HFF-Myc (cell line): ENCODE measurements around the gene PRM2.

Source experiments
- DNase-seq: peaks from one replicate; pipeline ENCODE4 v3.0.0-alpha.2; 2011; ENCODE audit warnings: low read depth; ENCODE audit errors: extremely low read depth
- H3K4me3 ChIP-seq: replicated peaks from 2 replicates; pipeline ENCODE4 v1.5.1; 2011; ENCODE audit warnings: low read depth, mild to moderate bottlenecking, control low read depth, low read length
- TF ChIP-seq, protein P1 (sequence below): IDR thresholded peaks from 2 replicates; pipeline ENCODE4 v1.5.1; 2012; ENCODE audit warnings: mild to moderate bottlenecking, low read depth, low read length, control low read depth; ENCODE audit errors: missing control alignments

PRM2 gene

DNA sequence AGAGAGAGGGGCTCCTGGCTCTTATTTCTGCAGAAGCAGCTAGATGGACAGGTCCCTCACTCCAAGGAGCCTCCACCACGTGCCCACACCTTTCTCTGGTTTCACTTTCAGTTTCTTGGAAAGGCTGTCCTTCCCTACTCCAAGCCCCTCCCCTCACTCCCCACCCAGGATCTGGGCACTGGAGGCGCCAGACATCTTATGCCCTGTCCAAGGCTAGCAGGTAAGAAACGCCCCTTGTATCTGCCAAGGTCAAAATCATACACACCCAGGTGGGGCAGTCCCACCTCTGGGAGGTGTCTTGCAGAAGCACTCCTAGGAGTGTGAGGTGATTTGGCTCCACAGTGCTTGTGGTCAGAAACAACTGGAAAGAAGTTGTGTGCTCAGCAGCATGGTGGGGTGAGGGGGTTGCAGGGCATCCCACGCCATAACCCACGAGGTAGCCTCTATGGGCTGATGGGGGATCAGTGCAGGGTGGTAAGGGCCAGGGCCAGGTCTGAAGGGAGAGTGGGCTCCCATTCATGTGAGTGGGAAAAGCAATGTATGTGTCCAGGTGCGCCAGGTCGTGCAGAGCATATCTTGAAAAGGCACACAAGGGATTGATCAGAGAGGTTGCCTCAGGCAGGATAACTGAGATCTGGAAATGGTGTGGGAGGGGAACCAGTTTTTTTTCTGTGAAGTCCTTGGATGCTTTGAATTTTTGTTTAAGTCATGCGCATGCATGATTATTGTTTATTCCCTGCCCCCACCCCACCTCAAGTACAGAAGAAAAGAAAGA, 36.6 kb upstream of the PRM2 start:
- no peak overlapping the region for H3K4me3 ChIP-seq
- TF ChIP-seq, protein P1, sequence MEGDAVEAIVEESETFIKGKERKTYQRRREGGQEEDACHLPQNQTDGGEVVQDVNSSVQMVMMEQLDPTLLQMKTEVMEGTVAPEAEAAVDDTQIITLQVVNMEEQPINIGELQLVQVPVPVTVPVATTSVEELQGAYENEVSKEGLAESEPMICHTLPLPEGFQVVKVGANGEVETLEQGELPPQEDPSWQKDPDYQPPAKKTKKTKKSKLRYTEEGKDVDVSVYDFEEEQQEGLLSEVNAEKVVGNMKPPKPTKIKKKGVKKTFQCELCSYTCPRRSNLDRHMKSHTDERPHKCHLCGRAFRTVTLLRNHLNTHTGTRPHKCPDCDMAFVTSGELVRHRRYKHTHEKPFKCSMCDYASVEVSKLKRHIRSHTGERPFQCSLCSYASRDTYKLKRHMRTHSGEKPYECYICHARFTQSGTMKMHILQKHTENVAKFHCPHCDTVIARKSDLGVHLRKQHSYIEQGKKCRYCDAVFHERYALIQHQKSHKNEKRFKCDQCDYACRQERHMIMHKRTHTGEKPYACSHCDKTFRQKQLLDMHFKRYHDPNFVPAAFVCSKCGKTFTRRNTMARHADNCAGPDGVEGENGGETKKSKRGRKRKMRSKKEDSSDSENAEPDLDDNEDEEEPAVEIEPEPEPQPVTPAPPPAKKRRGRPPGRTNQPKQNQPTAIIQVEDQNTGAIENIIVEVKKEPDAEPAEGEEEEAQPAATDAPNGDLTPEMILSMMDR, result no peak
- DNase-seq, result no peak

GRCh38 chr16:11310997-11311561, 34.8 kb upstream of the PRM2 start:
- DNase-seq, result no peak
- H3K4me3 ChIP-seq, result no peak overlapping the region
- TF ChIP-seq, protein P1, result no peak

DNA sequence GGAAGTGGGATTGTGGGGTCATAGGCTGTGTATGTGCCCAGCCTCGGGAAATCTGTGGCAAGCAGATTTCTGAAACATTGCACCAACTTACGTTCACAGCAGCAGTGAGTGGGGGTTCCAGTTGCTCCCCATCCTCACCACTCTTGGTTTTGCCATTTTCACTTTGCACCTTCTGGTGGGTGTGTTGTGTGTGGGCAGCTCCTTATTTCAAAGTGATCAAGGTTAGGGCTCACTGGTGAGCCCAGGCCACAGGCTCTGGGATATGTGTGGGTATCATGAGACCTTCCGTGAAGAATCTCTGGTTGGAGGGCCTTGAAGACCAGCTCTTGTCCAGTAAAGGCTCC, 34.3 kb upstream of the PRM2 start:
- H3K4me3 ChIP-seq, result no peak overlapping the region
- TF ChIP-seq, protein P1, result no peak
- no peak for DNase-seq

DNA sequence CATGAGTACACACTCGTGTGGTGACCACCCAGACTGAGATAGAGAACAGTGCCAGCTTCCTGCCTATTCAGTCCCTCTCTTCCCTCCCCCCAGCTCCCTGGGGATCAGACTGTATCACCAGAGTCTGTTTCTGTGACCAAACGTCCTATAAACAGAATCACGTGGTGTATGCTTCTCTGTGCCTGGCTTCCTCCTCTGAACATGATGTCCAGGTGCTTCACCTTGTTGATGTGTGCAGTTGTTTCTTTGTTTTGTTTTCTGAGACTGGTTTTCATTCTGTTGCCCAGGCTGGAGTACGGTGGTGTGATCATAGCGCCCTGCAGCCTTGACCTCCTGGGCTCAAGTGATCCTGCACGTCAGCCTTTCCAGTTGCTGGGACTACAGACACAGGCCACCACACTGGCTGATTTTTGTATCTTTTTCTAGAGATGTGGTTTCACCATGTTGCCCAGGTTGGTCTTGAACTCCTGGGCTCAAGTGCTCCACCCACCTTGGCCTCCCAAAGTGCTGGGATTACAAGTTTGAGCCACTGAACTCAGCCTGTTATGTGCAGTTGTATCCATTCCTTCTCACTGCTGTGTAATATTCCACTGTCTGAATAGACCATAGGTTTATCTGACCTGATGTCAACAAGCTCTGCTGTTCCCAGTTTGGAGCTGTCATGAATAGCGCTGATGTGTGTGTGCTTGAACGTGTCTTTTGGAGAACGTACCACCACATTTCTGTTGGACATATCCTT, 33.8 kb upstream of the PRM2 start:
- no peak for DNase-seq
- no peak overlapping the region for H3K4me3 ChIP-seq
- TF ChIP-seq, protein P1, result no peak

DNA sequence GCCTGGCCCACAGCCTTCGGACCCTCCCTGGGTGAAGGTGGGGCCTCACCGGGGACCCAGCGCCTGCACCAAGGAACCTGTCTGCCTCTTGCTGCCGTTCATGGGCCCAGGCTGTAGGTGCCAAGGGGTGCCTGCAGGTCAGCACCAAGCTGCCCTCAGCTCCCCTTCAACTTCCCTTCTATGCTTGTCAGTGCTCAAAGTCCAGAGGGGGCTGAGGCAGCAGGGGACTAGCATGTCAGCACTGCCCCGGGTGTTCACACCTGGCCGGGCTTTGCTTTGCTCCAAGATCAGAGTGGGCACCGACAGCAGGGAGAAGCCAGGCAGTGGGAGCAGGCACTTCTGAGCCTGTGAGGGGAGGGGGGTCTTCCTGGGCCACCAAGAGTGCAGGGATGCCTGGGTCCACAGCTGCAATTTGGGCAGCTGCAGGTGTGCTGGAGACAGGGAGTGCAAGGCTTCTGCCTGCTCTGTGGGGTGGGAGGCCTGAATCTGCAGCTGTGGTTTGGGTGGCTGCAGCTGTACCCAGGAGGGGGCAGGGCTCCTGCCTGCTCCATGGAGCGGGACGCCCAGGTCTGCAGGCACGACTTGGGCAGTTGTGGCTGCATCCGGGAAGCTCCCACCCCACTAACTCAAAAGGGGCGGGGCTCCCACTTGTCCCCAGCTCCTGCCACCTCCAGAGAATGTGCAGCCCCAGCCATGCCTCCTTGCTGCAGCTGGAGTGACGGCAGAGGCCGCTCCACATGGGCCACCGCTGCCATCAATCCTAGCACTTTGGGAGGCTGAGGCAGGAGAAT, 32.4 kb upstream of the PRM2 start:
- TF ChIP-seq, protein P1, result no peak
- no peak overlapping the region for H3K4me3 ChIP-seq
- no peak for DNase-seq

GRCh38 chr16:11307639-11308492, 31.6 kb upstream of the PRM2 start:
- TF ChIP-seq, protein P1, result no peak
- H3K4me3 ChIP-seq, result no peak overlapping the region
- no peak for DNase-seq
